C1 segment of cervical spinal cord (tissue), 14 donors: Measurements from ENCODE around the gene PCP4.

ENCODE experiments used
- DNase-seq, 14 donors: peaks; one replicate each; lab custom pipeline; 2025; lab: John Stamatoyannopoulos, UW

Gene PCP4

DNA sequence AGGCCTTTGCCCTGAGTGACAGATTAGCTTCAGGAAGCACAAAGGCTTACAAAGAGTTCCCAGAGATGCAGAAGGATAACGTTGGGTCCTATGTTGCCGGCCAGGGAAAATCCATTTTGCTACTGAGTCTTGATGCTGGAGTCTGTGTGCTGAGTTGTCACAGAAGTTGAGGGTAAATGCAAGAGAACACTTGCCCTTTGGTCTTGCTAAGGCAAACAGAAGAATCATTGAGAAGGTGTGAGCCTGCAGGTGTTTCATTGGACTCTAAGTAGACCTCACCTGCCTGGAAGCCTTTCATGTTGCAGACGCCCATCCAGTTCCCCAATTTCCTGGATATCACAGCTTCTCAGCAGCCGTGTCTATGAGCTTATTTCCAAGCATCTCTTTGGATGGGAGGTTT is 105.2 kb downstream of the PCP4 start:
- DNase-seq: no peak

DNA sequence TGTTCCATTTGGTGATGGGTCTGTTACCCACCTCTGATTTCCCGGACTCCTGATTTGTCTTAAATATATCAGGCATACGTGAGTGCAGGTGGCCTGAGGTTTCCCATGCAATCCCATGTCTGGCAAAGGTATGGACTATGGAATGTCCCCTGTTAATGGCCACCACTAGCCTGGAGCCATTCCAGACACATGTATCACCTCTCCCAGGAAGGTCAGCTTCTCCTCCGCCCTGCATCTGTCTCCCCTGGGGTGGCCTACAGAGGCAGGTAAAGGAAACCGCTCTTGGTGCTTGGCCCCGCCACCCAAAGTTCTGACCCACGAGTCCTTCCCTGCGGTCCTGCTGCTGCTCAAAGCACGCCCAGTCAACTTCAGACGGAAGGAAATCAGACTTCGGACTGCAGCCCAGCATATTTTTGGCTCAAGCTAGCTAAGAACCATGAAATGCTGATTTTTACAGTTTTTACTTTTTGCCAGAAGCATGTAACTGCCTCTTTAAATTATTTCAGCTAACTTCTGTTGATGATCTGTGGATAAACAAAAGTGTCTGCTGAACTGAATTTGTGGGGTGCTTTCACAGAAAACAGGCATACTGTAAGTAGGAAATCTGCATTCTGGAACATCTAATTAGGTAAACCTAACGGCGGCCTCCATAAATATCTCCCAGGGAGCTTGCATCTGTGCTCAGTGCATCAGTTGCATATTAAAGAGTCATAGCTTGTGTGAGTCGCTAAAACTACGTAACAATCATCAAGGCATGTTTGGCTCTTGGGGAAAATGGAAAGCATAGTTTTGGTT is 105.9 kb downstream of the PCP4 start:
- DNase-seq: no peak

DNA sequence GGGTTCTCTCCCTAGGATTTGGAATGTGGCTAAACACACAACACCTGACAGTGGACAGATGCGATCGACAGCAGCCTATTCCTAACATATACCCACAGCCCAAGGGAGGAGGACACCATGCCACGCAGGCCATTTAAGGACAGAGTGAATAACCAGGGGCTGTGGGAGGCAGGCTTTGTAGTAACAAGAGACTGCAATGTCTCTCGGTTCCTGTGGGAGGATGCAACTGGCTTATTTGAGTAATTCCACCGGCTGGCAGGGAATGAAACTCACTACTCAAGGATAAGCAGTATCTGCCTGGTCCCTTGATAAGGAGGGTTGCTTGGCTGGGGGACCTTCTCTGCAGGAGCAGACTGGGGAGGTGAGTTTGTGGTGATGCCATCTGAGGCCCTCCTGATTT is 109.6 kb downstream of the PCP4 start:
- DNase-seq: no peak
